AG04449 (cell line): ENCODE measurements around the gene ACOT7.

Source experiments
- CTCF ChIA-PET: fragments of 350-600 bp; formaldehyde crosslinking; extraction: SDS; loops from one replicate; lab custom pipeline; 2021; ENCODE audit warnings: antibody characterized with exemption; lab: Yijun Ruan, JAX
- POLR2A ChIA-PET: fragments of 400-600, 350-600 bp; formaldehyde crosslinking; extraction: SDS; loops from one replicate; lab custom pipeline; 2020; ENCODE audit warnings: antibody characterized with exemption, inconsistent platforms; lab: Yijun Ruan, JAX
- DNase-seq: peaks from one replicate; pipeline ENCODE4 v3.0.0-alpha.2; 2010; ENCODE audit warnings: low read depth, low spot score
- H3K4me3 ChIP-seq: 2 replicates; pipeline ENCODE4 v1.5.1; 2011; ENCODE audit warnings: low read depth, mild to moderate bottlenecking, control low read depth, low read length
- CTCF ChIP-seq: IDR thresholded peaks from one replicate; pipeline ENCODE4 v1.5.1; 2011; ENCODE audit warnings: mild to moderate bottlenecking, moderate library complexity, low read length, control low read depth, inconsistent platforms; ENCODE audit not compliant: insufficient read depth; ENCODE audit errors: missing control alignments

The ACOT7 gene

GRCh38 chr1:6391951-6392808 is 1.4 kb downstream of the ACOT7 start:
- H3K4me3 ChIP-seq, result peak overlapping the region; percentile 67
- TF ChIP-seq CTCF, result no peak
- CTCF ChIA-PET, result interaction anchor here (1.2 to 6.4 kb wide), 7 partner anchors 10 to 145 kb away, joined by 4 to 52 read pairs (median 7); no protein-coding TSS in a partner anchor
- no peak for DNase-seq
- POLR2A ChIA-PET, result no interaction called here

GRCh38 chr1:6389971-6390370 is 3.6 kb downstream of the ACOT7 start:
- CTCF ChIA-PET, result interaction anchor here (1.5 to 6.4 kb wide), 2 partner anchors 13 to 23 kb away, joined by 3 to 52 read pairs; no protein-coding TSS in a partner anchor
- POLR2A ChIA-PET, result no interaction called here
- no peak for DNase-seq
- TF ChIP-seq CTCF, result no peak
- H3K4me3 ChIP-seq, result no peak overlapping the region

- DNase-seq, result no peak
- TF ChIP-seq CTCF, result no peak
- ChIA-PET POLR2A (no interaction called here), CTCF (interaction anchor here (0.9 to 1.6 kb wide), 4 partner anchors 27 to 38 kb away, joined by 3 to 4 read pairs (median 4); no protein-coding TSS in a partner anchor)
- H3K4me3 ChIP-seq, result no peak overlapping the region
Measured at GRCh38 chr1:6386371-6386949, 7.1 kb downstream of the ACOT7 start.

GRCh38 chr1:6385488-6386191 is 7.9 kb downstream of the ACOT7 start:
- ChIA-PET CTCF (interaction anchor here (0.9 to 2.2 kb wide), 9 partner anchors 9 to 52 kb away, joined by 3 to 10 read pairs (median 4); no protein-coding TSS in a partner anchor), POLR2A (no interaction called here)
- no peak for DNase-seq
- no peak overlapping the region; the same call in 1 of the 2 replicates for H3K4me3 ChIP-seq
- no peak for TF ChIP-seq CTCF

- ChIA-PET POLR2A (no interaction called here), CTCF (interaction anchor here (0.8 to 2.2 kb wide), 9 partner anchors 9 to 140 kb away, joined by 3 to 10 read pairs (median 5); no protein-coding TSS in a partner anchor)
- no peak for DNase-seq
- no peak overlapping the region for H3K4me3 ChIP-seq
- no peak for TF ChIP-seq CTCF
Measured at GRCh38 chr1:6384962-6385361, 8.6 kb downstream of the ACOT7 start.
